HCT116 (cell line): ENCODE data around the gene EPHB3.

Experiments
- CEBPB ChIP-seq: IDR thresholded peaks from 2 replicates; pipeline ENCODE4 v1.6.1; 2012; ENCODE audit warnings: low read depth
- POLR2A ChIP-seq: IDR thresholded peaks from 2 replicates; pipeline ENCODE4 v1.7.0; 2011; ENCODE audit warnings: borderline replicate concordance; ENCODE audit not compliant: insufficient read depth, insufficient read length; ENCODE audit errors: extremely low read depth
- POLR2AphosphoS5 ChIP-seq: IDR thresholded peaks from 2 replicates; pipeline ENCODE4 v1.6.1; 2011; ENCODE audit warnings: mild to moderate bottlenecking, low read depth, low read length, moderate library complexity
- RAD21 ChIP-seq: IDR thresholded peaks from 2 replicates; pipeline ENCODE4 v1.6.1; 2012; ENCODE audit warnings: low read depth, mild to moderate bottlenecking
- SP1 ChIP-seq: IDR thresholded peaks from 2 replicates; pipeline ENCODE4 v1.6.1; 2012; ENCODE audit warnings: low read depth
- TF ChIP-seq, protein P1 (sequence below), 3 experiments: fragments of 200-600 bp in 1 of 3; sonication (generic) in 1 of 3; IDR thresholded peaks in 2 of 3; conservative IDR thresholded peaks in 1 of 3; 2 replicates each; pipeline ENCODE4 v1.5.1; 2012 to 2017; ENCODE audit warnings: low read depth in 2 of 3, low read length in 2 of 3, antibody characterized with exemption in 1 of 3, borderline replicate concordance in 1 of 3, control low read depth in 1 of 3, mild to moderate bottlenecking in 1 of 3, mixed read lengths in 1 of 3, mixed run types in 1 of 3, moderate library complexity in 1 of 3; ENCODE audit not compliant: insufficient read depth in 1 of 3
- TF ChIP-seq, protein P2 (sequence below): IDR thresholded peaks from 2 replicates; pipeline ENCODE4 v1.6.1; 2011; ENCODE audit warnings: mild to moderate bottlenecking, low read length, moderate library complexity; ENCODE audit not compliant: insufficient replicate concordance; ENCODE audit errors: extremely low read depth

DNA sequence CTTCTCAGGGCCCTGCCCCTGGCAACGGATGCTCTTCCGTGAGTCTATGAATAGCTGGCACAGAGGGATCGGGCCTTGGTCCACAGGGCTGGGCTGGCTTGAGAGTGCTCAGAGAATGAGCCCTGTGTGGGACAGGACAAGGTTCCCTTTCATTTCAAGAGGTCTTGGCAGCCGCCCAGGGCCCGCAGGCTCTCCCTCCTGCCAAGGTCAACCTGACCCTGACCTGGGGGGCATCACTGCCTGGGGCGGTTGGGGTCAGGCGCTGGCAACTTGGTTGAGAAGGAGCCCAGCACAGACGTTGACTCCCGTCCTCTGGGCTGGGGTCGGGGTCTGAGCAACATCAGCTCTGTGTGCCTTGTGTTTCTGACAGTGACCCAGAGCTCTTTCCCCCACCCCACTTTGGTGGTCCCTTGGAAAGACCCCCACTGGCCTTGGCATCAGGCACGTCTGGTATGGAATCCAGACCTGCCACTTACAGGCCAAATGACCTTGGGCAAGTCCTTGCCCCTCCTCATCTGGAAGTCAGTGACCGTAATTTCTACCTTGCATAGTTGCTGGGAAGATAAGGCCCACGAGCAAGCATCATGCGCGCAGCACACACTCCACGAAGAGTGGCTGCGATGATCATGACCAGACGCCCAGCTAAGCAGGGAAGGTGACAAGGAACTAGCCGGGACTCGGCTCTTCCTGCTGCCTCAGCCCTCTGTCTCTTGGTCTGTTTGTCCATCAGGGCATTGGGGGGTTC is 36.4 kb downstream of the EPHB3 start:
- TF ChIP-seq, protein P1, sequence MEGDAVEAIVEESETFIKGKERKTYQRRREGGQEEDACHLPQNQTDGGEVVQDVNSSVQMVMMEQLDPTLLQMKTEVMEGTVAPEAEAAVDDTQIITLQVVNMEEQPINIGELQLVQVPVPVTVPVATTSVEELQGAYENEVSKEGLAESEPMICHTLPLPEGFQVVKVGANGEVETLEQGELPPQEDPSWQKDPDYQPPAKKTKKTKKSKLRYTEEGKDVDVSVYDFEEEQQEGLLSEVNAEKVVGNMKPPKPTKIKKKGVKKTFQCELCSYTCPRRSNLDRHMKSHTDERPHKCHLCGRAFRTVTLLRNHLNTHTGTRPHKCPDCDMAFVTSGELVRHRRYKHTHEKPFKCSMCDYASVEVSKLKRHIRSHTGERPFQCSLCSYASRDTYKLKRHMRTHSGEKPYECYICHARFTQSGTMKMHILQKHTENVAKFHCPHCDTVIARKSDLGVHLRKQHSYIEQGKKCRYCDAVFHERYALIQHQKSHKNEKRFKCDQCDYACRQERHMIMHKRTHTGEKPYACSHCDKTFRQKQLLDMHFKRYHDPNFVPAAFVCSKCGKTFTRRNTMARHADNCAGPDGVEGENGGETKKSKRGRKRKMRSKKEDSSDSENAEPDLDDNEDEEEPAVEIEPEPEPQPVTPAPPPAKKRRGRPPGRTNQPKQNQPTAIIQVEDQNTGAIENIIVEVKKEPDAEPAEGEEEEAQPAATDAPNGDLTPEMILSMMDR (IDR thresholded peaks at IDR 0.05 in 2 of 3, conservative IDR thresholded peaks at IDR 0.05 in 1 of 3; ENCODE audit: borderline replicate concordance in 1 of 3, insufficient read depth in 1 of 3, low read depth in 2 of 3, low read length in 2 of 3) = no peak
- TF ChIP-seq POLR2AphosphoS5 (no peak), SP1 (no peak), CEBPB (no peak), POLR2A (no peak), RAD21 (no peak)
- TF ChIP-seq, protein P2, sequence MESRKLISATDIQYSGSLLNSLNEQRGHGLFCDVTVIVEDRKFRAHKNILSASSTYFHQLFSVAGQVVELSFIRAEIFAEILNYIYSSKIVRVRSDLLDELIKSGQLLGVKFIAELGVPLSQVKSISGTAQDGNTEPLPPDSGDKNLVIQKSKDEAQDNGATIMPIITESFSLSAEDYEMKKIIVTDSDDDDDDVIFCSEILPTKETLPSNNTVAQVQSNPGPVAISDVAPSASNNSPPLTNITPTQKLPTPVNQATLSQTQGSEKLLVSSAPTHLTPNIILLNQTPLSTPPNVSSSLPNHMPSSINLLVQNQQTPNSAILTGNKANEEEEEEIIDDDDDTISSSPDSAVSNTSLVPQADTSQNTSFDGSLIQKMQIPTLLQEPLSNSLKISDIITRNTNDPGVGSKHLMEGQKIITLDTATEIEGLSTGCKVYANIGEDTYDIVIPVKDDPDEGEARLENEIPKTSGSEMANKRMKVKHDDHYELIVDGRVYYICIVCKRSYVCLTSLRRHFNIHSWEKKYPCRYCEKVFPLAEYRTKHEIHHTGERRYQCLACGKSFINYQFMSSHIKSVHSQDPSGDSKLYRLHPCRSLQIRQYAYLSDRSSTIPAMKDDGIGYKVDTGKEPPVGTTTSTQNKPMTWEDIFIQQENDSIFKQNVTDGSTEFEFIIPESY = no peak
